ENCODE results near the gene RPS24.
"Not testable (repeated sequence)": the region's sequence is repeated elsewhere in the genome, so short reads cannot be mapped to it uniquely, and the experiment has no call there.

RPS24 gene

DNA sequence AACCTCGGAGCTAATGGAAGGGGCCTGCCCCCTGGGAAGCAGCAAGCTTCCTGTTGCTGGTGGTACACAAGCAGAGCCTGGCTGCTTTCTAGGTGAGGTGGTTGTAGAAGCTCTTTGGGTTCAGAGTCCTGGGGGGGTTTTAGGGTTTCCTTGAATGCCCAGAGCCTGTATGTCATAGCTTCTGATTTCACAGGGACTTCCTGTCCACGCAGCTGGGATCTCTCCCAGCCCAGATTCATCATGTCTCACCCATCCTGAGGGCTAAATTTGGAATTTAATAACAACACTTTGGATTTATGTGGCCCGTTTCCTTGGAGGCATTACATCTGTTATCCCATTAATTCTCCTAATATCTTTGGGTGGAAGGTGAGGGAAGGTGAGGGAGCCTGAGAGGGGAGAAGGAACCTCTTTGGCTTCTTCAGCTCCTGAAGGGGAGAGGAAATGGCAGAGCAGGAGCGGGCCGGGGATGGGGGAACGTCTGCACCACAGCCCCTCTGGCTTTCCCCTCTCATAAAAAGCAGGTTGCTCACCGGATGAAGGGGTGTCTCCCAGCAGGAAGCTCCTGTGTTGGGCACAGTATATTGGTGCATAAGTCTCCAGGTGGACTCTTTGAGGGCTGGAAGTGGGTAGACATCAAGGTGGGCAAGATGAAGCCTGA, 19.7 kb downstream of the RPS24 start:
- DNase-seq (ENCODE audit: low read depth in 2 of 2) = no peak

DNA sequence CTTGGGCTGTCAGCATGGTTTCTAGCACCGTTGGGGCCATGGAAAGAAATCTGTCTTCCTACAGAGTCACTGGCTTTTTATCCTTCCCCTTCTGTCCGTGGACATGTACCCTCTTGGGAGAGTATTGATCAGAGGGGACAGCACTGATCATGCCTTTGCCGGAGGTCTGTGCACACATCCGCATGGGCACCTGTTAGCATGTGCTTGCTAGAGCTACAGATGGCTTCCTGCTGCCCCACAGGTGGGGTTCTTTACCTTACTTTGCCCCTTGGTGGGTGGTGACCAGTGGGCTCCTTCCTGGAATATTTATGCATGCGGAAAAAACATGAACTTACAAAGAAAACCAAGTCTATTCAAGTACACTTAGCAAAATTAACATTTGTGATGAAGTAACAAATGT, 24.9 kb downstream of the RPS24 start:
- no peak for DNase-seq (ENCODE audit: low read depth in 2 of 2)

DNA sequence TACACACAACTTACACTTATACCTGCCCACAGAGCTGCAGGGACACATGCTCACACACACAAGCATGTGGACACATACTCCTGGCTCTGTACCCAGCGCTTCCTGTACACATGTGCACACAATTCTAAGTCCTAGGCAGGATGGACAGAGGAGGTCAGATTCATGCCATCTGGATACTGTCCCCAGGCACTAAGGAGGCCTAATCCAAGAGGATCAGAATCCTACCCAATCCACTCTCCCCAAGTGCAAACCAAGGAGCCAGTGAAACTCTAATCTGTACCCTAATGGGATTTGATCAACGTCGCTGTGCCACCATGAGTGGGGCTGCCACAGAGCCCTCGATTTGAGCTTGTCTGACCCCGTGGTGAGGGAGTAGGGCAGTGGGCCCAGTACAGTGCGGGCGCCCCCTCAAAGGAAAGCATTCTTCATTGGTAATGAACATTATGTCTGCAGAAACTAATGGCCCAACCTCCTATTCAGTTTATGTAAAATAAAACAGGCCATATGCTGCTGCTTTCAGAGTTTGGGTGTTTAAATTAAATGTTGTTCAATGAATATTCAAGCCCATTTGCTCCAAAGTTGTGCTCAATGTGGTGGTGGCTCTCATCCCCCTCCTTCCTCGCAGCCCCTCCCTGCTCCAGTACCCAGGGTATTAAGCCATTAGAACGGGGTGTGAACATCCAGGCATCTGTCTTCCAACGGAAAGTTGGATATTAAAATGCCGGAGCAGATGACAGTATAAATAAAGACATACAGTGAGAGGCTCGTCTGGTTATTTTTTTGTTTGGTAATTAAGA, 26.4 kb downstream of the RPS24 start:
- DNase-seq (ENCODE audit: low read depth in 2 of 2) = no peak

DNA sequence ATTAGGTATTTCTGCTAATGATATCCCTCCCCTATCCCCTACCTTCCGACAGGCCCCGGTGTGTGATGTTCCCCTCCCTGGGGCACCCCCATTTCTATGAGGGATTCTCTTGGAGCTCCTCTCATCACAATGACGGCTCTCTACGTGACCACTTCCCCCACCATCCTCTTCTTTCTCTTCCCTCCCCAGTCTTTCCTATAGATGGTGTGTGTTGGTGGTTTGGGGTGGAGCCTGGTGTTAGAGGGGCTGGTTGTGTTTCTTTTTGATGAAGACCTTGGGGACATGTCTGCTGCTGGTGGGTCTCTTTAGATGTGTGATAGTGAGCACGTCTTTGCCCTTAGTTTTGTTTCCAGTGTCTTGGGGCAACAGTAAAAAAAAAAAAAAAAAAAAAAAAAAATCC, 28.6 kb downstream of the RPS24 start:
- DNase-seq (ENCODE audit: low read depth in 2 of 2) = no peak

DNA sequence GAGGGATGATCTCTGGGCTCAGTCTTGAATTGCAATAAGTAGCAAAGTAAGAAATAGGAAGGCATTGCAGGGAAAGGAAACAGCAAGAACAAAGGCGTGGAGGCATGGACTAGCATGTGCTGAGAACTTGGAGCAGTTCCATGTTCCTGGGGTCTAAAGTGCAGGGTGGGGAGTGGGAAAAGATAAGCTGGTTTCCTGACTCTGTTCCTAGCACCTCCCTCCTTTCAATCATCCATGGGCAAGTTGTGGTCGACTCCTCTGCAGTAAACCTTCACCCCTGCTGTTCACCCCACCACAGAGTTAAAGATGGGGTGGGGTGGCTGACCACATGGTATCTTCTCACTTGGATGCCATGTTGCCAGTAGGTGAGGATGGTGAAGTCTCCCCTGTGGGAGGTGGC, 29.6 kb downstream of the RPS24 start:
- no peak for DNase-seq (ENCODE audit: low read depth in 2 of 2)

DNA sequence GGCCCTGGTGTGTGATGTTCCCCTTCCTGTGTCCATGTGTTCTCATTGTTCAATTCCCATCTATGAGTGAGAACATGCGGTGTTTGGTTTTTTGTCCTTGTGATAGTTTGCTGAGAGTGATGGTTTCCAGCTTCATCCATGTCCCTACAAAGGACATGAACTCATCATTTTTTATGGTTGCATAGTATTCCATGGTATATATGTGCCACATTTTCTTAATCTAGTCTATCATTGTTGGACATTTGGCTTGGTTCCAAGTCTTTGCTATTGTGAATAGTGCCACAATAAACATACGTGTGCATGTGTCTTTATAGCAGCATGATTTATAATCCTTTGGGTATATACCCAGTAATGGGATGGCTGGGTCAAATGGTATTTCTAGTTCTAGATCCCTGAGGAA, 31.3 kb downstream of the RPS24 start:
- not testable (repeated sequence) for DNase-seq (ENCODE audit: low read depth in 2 of 2)

DNA sequence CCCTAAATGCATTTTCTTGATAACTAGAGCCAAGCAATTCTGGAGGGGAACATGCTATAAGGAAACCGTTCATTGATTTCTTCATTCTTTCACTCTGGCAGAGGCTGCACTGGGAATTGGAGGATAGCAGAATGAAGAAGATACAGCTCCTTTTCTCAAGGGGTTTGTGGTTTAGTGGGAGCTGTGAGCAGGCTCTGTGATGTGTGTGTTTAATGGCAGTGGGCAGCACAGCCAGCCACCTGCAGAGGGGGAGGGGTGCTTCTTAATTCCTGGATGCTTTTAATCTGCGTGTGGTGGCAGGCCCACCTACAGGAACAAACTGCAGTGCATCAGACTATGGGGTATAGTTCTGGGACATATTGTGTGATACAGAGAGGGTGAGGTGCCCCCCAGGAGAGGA, 31.9 kb downstream of the RPS24 start:
- no peak for DNase-seq (ENCODE audit: low read depth in 2 of 2)

DNA sequence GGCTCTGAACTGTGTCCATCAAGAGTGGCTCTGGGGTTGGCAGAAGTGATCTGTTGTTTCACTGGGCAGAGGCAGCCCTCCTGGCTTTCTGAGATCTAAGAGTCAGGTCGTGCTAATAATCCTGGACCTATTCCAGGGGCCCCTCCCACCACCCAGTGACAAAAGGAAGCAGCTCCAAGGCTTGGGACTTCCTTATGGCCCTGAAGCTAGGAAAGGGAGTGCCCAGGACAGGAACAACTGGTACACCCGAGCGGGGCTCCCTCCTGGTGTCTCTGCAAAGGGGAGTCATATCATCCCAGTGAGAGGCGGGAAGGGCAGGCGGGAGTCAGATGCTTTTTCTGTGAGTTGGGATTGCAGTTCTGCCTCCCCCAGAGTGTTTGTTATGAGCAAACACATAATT, 32.3 kb downstream of the RPS24 start:
- DNase-seq (ENCODE audit: low read depth in 2 of 2) = no peak

DNA sequence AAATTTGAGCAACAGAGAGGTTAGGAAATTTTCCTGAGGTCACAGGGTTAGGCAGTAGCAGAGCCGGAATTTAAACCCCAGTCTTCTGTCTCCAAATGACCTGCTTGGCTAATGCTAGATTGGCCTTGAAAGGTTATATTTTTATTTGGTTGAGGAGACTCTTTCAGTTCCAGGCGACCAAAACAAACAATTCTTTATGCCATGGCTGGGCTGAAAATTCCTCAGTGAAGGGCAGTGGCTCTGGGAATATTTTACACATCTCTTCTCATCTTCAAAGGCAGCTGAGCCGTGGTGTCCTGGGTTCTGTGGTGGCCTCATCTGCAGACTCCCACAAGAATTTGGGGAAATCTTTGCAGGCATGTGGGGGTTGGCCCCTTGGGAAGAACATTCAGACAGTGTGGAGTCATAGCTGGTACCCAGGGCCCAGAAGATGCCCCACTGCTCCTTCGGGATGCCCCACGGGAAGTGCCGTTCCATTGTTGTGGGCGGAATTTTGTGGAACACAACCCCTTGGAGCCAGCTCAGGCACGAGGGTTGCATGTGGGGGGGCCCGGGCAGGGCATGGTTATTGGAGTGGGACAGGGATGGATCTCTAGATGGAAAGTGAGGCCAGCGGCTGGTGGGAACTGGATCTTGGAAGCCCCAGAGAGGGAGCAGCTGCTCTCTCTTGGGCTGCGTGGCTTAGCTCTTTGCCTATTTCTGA, 33.2 kb downstream of the RPS24 start:
- no peak for DNase-seq (ENCODE audit: low read depth in 2 of 2)

DNA sequence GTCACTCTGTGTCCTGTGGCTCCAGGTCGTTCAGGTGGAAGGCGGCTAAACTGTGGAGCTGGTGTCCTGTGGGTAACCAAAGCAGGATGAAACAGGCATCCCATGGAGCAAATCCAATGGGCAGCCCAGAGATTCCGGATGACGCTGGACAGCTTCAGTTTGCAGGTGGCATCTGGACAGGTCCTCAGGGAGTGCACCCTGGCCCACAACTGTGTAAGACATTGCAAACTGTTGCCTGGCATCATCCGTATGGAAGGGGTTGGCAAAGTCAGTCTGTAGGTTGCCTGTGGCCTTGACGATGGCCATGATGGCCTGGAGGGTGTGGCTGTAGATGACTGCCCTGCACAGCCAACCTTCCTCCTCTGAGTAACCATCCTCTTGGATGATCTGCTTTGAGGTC, 35.5 kb downstream of the RPS24 start:
- DNase-seq (ENCODE audit: low read depth in 2 of 2) = no peak

DNA sequence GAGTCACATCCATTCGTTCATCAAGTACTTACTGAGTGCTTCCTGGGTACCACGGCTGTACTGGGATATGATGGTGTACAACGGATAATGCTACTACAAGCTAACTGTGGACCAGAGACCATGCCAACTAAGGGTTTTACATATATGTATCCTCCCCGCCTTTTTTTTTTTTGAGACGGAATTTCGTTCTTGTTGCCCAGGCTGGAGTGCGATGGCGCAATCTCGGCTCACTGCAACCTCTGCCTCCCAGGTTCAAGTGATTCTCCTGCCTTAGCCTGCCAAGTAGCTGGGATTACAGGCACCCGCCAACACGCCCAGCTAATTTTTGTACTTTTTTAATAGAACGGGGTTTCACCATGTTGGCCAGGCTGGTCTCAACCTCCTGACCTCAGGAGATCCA, 36.4 kb downstream of the RPS24 start:
- not testable (repeated sequence) for DNase-seq (ENCODE audit: low read depth in 2 of 2)

DNA sequence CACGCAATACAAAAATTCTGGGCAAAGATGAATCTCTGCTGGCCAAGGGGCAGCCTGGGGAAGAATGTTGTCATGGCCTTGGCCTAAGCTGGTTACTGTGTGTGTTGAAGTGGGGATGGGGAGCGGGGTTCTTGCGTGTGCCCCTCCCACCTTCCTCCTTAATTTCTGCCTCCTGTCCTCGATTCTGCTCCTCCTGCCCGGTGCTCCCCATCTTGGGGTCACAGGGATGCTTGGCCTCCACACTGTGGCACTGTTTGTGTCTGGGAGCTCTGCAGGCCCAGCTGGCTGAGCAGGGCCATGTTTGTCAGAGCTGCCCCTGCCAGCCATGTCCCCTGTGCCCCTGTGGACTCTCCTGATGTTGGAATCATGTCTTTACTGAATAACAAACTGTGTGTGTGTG, 37.1 kb downstream of the RPS24 start:
- DNase-seq (ENCODE audit: low read depth in 2 of 2) = no peak

DNA sequence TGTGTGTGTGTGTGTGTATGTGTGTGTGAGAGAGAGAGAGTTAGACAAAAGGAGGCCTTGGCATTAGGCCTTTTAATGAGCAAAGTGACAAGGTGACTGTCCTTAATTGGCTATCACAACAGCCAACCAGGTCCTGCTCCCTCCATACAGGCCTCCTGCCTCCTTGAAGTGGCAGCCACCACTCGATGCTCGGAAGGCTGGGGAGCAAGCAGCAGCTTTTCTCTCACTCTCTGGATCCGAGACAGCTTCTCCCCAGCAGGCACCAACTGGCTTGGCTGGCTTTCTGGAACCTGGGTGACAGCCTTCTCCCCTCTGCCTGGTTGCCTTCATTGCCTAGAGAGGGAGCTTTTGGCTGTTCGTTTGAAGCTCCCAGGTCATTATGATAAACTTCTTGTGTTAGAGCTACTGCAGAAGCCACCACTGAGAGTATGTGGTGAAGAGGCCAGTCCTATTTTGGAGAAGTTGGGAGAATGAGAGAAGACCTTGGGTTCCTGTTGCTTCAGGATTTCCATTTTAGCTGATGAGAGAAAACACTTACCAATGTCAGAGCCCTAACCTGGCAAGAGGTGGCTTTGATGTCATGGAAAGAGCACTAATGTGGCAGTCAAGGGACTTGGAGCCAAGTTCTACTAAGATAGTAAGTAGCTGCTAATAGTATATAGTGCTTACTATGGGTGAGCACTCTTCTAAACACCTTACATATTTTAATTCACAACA, 37.6 kb downstream of the RPS24 start:
- DNase-seq (ENCODE audit: low read depth in 2 of 2) = no peak

DNA sequence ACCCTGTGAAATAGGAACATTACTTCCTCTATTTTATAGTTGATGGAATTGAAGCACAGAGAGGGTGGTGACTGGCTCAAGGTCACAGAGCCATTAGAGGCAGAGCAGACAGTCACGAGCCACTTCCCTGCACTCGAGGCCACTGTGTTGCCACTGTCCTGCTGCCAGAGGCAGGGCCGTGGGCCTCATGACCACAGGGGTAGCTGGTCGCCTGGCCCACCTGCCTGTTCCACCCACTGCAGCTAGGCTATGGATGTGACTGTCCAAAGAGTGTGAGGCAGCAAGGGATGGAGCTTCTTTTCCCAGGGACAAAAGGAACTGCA, 38.2 kb downstream of the RPS24 start:
- DNase-seq (ENCODE audit: low read depth in 2 of 2) = no peak

DNA sequence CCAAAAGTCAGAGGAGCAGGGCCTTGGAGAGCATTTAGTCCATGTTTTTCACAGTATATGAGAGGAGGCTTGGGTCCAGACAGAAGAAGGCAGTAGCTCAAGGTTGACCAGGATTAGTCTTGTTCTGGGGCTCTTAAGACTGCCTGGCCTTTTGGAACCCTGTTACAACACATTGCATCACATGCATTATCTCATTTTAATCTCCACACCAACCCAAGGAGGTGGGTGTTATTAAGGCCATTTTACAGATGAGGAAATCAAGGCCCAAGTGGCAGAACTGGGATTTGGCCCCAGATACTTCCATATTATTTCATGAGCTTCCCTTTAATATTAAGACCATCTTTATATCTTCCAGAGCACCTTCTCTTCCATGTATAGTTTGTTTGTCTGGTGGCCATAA, 38.8 kb downstream of the RPS24 start:
- DNase-seq (ENCODE audit: low read depth in 2 of 2) = no peak

DNA sequence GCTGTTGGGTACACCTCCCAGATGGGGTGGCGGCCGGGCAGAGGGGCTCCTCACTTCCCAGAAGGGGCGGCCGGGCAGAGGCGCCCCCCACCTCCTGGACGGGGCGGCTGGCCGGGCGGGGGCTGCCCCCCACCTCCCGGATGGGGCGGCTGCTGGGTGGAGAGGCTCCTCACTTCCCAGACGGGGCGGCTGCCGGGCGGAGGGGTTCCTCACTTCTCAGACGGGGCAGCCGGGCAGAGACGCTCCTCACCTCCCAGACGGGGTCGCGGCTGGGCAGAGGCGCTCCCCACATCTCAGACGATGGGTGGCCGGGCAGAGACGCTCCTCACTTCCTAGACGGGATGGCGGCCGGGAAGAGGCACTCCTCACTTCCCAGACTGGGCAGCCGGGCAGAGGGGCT, 42.1 kb downstream of the RPS24 start:
- DNase-seq (ENCODE audit: low read depth in 2 of 2) = not testable (repeated sequence)

DNA sequence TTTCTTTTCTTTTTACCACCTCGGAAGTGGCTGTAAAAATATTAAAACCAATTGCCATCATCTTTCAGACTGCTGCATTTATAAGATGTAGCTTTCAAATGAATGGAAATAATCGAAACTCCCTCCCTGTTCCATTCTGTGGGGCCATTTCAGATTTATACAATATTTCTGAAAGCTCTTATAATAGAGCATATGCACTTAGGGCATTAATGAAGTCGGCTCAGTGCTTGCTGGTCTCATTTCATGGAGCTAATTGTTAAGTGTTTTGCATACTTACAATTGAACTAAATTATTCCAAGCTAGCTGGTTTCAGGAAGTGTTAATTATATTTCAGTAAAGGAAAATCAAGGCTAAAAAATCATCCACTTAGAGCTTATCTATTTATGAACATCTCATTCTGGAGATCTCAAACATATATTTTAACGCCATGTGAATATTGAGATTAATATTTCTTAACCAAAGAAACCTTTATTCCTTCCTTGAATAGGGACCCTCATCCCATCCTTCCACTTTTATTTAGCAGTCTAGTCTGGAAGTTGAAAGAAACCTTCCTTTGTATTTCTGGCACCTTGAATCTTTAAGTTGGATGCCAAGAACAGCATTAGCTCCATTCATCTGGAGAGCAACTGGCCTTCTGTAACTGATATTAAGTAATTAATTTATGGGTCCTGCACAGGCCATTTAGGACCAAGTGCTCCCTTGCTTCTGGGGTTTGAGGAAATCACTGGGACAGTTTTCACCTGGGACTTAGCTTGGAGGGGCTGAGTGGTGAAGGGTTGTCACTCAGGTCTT, 45.1 kb downstream of the RPS24 start:
- DNase-seq (ENCODE audit: low read depth in 2 of 2) = no peak

DNA sequence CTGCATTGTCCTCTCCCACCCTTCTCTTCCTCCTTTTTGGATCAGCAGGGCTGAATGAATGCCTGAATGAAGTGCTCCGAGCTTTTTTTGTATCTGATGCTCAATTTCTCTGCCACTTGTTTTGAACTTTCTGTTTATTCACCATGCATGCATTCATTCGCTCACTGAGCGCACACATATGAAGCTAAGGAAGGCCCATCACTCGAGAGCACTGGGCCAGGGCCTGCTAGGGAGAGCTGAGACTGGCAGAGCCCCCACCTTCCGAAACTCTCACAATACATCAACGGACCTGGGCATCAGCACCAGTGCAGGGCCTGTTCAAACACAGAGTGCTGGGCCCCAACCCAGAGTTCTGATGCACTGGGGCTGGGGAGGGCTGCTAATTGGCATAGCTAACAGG, 45.7 kb downstream of the RPS24 start:
- DNase-seq (ENCODE audit: low read depth in 2 of 2) = no peak

DNA sequence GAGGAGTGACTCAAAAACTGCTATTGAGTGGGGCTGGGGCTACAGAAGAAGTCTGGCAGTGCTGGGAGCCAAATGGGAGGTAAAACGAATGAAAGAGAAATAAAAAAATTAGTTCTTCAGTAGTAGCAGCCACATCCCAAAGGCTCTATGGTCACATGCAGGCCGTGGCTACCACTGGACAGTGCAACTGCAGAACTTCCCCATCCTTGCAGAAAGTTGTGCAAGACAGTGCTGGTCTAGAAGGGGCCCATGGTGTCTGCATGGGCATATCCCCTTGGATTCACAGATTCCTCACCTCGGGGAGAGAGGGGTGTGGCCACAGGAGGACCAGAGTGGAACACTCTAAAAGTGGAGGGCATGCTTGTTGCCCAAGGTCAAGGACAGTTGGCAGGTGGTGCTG, 47.6 kb downstream of the RPS24 start:
- no peak for DNase-seq (ENCODE audit: low read depth in 2 of 2)

DNA sequence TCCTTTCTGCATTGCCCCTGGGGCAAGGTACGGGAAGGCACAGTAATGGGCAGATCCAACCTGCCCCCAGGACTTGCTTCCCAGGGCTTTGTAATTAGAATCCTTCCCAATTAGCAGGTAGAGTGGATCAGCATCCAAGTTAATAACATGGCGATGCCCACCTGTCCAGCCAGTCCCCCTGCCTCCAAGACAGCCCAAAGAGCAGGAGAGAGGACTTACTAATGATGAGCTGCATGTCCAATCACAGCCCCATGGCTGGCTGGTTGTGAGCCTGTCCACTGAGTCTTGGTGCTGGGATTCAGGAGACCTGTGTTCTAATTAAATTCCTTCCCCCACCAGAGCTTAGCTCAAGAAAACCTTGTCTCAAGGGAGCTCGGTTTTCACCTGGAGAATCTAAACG, 49.0 kb downstream of the RPS24 start:
- DNase-seq (ENCODE audit: low read depth in 2 of 2) = no peak
